Right hindlimb (tissue), 1 donor: Measurements from ENCODE around the gene SLC47A1.
"Not testable (repeated sequence)": the region's sequence is repeated elsewhere in the genome, so short reads cannot be mapped to it uniquely, and the experiment has no call there.

Source experiments
- DNase-seq: peaks from one replicate; pipeline ENCODE4 v3.0.0-alpha.2; 2018

SLC47A1 gene

DNA sequence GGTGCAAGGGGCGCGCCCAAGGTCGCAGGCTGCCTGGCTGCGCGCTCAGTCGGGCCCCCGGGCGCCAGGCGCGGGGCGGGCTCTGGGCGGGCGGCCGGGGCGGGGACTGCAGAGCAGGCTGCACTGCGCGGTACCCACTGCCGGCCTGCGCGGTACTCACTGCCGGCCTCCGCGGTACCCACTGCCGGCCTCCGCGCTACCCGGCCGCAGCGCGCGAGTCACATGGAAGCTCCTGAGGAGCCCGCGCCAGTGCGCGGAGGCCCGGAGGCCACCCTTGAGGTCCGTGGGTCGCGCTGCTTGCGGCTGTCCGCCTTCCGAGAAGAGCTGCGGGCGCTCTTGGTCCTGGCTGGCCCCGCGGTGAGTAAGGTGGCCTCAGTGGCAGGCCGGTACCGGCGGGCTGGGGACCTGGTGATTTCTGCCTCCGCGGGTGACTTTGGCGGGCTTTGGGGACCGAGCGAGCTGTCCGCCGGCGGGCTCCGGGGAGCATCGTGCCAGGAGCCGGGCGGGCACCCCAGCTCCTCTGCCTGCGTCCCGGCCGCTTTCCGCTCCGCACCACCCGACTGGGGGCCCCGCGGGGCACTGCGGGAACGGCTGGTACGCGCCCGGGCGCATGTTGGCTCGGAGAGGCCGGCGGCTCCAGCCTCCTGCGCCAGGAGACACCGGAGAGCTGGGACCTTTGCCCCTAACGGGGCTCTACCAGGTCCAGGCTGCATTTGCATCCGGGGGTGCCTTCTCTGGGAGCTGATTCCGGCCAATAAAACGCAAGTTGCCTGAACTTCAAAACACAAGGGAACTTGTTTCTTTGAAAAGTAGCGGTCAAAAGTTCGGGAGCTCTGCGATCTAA is at the start of gene SLC47A1:
TSS of gene SLC47A1 (plus strand) at position 137 of the 844 bp plus-strand sequence. CDS start at position 223, 86 bp downstream.
- peak; percentile 55 for DNase-seq

DNA sequence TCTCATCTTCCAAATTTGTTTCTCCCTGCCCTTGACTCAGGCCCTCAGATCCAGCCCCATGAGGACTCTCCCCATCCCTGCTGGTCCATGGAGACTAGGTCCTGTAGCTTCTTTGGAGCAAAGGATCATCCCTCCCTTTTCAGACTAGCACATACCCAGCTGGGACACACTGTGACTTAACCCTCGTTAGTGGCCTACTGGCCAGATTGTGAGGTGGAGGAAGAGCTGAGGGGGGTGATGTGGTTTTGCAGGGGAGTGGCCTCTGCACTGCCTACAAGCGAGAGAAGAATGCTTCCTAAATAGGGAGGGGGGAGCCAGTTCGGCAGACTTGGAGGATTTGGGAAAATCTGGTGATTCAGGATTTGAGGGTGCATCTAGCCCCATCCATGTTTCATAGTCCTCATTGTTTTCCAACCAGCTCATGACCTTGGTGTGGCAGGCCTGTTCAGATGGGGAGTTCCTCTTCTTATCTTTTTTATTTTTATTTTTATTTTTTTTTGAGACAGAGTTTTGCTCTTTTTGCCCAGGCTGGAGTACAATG is 47.8 kb upstream of the SLC47A1 start:
- no peak for DNase-seq

GRCh38 chr17:19486351-19487023 is 47.2 kb upstream of the SLC47A1 start:
- no peak for DNase-seq

DNA sequence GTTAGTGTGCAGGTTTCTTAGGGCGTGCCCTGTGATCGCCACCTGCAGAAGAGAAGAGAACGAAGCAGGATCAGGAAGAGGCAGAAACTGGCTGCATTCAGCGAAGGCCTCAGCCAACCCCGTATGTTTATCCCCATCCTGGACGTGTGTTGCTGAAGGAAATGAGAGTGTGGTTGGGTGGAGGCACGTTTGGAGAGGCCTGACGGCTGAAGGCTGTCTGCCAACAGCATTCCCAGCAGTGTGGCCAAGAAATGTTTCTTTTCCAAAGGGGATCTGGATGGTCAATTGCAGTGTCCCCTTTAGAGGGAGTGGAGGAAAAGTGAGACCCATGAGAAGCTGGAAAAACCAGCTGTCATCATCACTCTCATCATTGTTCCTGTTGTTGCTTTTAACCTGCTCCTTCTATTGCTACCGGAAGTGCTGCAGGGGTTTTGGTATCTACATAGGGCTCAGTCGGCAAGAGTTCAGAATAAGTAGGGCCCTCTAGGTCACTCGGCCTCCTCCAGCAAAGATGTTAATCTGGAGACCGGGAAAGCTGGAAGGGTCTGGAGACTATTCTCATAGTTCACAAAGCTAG is 46.5 kb upstream of the SLC47A1 start:
- DNase-seq: peak; percentile 83

GRCh38 chr17:19492141-19492540 is 41.5 kb upstream of the SLC47A1 start:
- DNase-seq: no peak

GRCh38 chr17:19494961-19495806 is 38.5 kb upstream of the SLC47A1 start:
- DNase-seq: no peak

DNA sequence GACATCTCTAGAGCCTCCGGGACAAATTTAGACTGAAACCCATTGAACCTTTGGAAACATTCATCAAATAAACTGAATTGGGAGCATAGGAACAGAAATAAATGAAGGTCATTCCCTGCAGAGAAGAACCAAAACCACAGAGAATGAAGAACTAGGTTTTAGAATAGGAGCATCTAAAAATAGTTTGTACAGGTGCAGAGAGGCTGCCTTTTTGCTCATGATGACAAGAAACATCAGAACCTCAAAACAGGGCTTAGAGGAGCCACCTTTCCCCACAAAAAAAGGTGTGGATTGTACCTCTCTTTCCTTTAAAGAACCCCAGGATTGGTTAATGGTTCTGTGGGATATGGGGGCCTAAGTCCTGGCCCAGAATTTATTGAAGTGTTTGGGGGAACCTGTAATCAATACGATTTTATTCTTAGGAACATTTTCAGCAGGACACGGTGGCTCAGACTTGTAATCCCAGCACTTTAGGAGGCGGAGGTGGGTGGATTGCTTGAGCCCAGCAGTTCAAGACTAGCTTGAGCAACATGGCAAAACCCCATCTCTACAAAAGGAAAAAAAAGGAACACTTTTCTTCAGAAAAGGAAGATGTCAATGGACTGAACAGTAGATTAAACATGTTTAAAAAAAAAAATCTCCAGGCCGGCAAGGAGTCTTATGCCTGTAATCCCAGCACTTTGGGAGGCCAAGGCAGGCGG is 37.7 kb upstream of the SLC47A1 start:
- no peak for DNase-seq

DNA sequence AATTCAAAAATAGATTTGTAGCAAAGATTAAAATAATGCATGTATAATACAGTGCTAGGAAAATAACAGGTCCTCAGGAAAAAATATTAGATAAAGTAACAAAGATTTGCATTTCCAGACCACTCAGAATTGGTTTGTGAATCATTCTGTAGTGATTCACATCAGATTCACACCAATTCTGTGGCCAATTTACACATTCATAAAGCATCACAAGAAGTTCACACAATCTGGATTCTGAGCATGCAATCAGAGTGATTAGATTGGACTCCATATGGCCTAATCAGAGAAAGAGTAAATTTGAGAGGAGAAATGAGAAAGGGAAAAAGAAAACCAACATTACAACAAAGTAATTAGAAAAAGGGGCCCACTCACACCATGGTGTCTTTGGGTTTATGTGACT is 36.0 kb upstream of the SLC47A1 start:
- no peak for DNase-seq

- DNase-seq: no peak
These were observed 32.4 kb upstream of the SLC47A1 start for GRCh38 chr17:19501219-19501618.

- no peak for DNase-seq
These were observed 31.1 kb upstream of the SLC47A1 start for GRCh38 chr17:19502517-19502916.

DNA sequence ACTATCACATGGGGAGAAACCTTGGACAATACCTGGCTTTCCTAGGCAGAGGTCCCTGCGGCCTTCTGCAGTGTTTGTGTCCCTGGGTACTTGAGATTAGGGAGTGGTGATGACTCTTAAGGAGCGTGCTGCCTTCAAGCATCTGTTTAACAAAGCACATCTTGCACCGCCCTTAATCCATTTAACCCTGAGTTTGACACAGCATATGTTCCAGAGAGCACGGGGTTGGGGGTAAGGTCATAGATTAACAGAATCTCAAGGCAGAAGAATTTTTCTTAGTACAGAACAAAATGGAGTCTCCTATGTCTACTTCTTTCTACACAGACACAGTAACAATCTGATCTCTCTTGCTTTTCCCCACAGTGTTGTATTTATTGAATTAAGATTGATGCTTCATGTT is 28.1 kb upstream of the SLC47A1 start:
- DNase-seq: not testable (repeated sequence)

GRCh38 chr17:19507775-19508576 is 25.7 kb upstream of the SLC47A1 start:
- DNase-seq: peak; percentile 95

DNA sequence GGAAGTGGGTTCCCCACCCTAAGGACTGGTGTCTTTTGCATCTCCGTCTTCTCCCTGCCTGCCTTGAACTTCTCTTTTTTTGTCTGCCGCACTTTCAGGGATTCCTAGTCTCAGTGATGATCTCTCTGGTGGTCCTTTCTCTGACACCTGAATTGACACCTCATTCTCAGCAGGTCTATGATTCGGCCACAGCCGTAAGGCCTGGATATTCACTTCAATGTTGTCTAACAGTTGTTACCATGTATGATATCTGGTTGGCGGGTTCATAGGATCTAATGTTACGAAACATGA is 25.1 kb upstream of the SLC47A1 start:
- no peak for DNase-seq

DNA sequence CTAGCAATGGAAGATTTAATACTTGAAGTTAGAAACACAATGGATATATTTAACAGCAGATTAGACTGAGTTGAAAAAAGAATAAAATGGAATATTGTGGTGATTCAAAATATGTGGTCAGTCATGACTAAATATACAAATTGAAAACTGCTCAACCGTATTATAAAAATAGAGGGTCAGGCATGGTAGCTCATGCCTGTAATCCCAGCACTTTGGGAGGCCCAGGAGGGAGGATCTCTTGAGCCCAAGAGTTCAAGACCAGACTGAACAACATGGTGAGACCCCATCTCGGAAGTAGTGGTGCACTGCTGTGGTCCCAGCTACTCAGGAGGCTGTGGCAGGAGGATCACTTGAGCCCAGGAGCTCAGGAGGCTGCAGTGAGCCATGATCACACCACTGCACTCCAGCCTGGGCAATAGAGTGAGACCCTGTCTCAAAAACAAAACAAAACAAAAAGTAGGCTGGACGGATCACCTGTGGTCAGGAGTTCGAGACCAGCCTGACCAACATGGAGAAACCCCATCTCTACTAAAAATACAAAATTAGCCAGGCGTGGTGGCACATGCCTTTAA is 24.3 kb upstream of the SLC47A1 start:
- DNase-seq: not testable (repeated sequence)

DNA sequence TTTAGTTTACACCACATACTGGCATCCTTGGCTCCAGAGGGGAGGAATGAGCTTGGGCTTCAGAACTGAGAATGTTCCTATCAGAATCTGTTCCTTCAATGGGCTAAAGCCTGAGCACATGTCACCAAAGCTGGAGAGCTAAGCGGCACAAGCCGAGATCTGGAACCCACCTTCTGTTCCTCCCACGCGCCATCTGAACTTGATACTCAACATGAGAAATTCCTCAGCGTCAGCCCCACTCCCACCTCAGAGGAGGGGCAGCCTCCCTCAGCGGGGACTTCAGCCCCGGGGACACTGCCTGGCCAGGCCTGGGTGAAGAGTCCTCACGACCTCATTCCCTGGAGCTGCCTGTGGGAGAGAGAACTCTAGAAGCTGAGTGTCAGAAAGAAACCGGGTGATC is 22.8 kb upstream of the SLC47A1 start:
- no peak for DNase-seq

- DNase-seq: peak; percentile 76
These were observed 19.7 kb upstream of the SLC47A1 start for GRCh38 chr17:19513897-19514488.

- no peak for DNase-seq
These were observed 16.0 kb upstream of the SLC47A1 start for GRCh38 chr17:19517699-19518098.

GRCh38 chr17:19519388-19520291 is 14.0 kb upstream of the SLC47A1 start:
- not testable (repeated sequence) for DNase-seq

- no peak for DNase-seq
These were observed 13.0 kb upstream of the SLC47A1 start for GRCh38 chr17:19520641-19521040.
